Measurements from ENCODE around the gene MSH5. TPM values are rescaled to one million over a fixed set of nuclear protein-coding genes. Genes with fewer than 3 reads are reported as not detected.
"Not testable (repeated sequence)": the region's sequence is repeated elsewhere in the genome, so short reads cannot be mapped to it uniquely, and the experiment has no call there.

The MSH5 gene
- total RNA-seq, 1 donor from 2014 or later, result 18.7 TPM

DNA sequence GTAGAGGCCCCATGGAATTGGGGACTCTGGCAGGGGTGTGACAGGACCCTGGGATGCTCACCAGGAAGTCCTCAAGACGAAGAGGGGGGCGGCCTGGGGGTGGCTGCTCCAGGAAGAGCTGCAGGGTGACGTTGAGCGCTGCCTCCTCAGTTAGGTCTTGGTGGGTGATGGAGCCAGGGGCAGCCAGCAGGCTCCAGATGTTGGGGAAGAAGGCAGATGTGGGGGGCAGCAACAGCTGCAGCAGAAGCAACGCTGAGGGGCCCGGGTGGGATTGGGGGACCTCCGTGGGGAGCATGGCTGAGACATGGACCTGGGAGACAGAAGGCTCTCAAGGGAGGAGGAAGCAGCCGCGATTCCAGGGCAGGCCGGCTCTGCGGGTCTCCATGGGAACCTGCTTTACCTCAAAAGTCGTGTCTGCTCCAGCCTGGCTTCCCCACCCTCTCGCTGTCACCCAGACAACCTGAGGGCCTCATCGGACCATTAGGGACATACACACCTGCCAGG is 36.7 kb downstream of the MSH5 start:
- no peak for DNase-seq (ENCODE audit: extremely low read depth, low read depth, low spot score)

DNA sequence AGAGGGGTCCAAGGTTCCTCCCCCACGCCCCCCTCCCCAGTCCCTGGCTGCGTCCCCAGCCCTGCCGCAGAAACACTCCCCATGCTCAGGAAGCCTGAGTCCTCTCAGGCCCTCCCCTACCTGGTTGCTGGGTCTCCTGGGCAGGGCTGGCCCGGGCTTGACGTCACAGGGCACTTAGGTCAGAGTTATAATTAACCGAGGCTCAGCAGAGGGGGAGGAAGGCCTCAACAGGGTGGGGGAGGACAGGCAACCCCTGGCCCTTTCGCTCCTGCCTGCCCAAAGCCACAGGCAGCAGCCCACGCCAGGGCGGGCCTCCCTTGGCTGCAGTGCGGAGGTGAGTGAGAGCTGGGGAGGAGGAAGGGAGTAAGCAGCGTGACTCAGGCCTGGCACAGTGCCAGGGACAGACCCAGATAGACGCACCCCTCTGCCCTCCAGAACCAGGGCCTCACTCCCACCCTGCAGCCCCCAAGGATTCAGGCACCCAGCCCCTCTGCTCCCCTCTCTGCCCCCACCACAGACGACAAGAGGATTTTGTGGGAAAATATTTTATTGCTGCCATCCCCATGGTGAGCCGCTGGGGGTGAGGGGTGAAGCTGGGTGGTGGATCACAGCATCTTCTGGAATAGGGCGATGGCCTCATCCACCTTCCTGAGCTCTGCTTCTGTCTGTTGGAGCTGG is 37.3 kb downstream of the MSH5 start, which contains the start of gene VWA7:
VWA7 (minus strand) TSS at position 340 of the 678 bp plus-strand sequence. CDS start 549 bp downstream, outside the sequence.
- no peak for DNase-seq (ENCODE audit: extremely low read depth, low read depth, low spot score)

DNA sequence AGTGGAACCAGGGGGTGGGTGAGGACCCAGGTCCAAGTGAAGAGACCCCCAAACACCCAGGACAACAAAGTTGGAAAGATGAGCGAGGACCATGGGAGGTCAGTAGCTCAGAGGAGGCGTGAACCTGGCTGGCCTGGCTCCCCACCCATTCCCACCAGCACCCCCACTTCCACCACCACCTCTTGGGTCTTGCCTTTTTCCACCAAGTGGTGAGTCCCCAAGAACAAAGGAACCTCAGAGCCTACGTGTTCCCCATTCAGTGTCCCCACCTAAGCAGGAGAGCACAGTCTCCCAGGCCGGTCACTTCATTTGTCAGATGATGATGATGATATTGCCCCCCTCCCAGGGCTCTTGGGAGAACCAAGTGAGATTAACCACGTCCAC is 37.9 kb downstream of the MSH5 start:
- no peak for DNase-seq (ENCODE audit: extremely low read depth, low read depth, low spot score)

DNA sequence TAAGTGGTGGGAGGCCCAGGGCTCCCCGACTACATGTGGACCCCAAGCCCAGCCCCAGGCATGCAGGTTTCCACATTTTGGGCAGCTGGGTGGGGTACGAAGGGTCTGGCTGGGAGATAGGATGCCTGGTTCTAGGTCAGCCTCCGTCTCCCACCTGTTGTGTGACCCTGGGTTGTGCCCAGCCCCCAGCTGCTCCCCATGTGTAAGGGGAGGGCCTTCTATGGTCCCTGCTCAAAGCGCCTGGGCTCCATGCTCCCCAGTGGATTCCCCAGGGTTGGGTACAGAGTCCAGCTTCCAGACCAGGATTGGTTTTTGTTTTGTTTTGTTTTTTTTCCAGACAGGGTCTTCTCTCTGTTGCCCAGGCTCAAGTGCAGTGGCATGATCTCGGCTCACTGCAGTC is 38.4 kb downstream of the MSH5 start:
- DNase-seq (ENCODE audit: extremely low read depth, low read depth, low spot score), result no peak

DNA sequence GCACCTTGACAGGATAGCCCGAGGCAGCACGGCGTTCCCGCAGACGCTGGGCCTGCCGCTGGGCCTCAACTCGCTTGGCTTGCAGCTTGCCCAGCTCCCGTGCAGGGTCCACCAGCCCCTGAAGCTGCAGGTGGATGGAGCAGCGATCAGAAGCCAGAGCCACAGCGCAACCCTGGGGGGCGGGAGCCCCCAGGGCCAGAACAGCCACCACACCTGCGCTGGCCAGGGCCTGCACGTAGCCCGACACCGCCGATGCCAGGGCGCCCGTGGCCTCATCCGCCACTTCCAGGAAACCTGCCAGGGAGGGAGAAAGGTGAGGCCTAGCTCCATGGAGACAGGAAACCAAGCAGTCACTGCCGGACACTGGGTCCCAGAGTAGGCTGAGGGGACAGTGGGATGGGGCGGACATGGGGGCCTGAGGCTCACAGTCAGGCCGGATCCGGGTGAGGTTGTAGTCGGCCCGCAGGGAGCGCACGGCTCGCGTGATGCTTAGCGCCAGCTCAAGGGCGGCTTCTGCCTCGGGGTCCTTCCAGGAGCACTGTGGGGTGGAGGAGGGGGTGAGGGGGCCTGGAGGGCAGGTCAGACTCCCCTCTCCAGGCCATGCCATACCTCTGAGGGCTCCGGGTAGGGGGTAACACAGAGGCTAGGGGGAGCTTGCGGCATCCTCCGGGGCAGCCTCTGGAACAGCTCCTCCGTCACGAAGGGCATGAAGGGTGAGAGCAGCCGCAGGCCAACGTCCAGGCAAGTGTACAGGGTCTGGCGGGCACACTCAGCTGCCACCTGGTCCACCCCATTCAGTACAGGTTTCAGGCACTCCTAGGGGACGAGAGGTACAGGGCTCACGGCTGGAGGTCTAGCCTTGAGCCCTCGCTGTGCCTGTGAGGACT is 39.4 kb downstream of the MSH5 start:
- DNase-seq (ENCODE audit: extremely low read depth, low read depth, low spot score), result no peak

DNA sequence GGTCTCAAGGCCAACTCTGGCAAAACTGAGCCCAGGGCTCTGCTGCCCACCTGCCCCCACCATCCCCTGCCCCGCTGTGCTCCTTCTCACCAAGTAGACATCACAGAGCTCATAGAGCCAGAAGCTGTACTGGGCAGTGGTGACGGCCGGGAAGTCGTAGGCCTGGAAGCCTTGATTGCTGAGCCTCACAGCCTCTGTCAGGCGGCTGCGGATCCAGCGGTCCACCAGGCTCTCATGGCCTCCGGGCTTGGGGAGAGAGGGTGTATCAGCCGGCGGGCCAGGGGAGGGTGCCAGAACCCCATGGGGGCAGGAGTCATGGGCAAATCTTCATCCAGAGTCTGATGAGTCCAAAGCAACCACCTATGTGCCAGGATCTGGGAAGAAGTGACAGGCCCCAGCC is 40.1 kb downstream of the MSH5 start:
- DNase-seq (ENCODE audit: extremely low read depth, low read depth, low spot score), result no peak

DNA sequence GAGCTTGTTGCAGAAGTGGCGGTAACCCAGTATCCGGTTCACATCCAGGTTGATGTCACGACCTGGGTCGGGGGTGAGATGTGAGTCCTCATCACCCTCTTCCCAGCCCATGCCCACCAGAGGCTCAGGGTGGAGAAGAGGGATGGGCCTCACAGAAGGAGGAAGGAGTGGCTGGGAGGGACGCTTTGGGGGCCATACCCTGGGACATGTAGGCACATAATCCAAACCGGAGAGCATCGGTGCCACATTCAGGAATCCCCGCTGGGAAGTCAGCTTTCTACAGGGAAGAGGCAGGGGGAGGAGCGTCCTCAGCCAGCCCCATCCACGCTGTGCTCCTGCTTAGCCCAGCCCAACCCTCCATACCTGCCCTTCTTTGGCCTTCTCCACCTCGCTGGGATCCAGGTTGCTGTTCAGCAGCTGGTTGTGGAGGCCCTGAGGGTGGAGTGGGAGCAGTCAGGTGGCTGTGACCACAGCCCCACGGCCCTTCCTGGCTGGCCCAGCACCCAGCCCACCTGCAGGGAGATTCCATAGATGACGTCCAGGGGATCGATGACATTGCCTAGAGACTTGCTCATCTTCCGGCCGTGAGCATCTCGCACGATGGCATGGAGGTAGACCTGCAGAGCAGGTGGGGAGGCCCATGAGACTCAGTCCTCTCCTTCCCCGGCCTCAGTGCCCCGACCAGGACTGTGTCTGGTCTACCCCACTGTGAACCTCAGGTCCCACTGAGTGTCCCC is 40.9 kb downstream of the MSH5 start:
- DNase-seq (ENCODE audit: extremely low read depth, low read depth, low spot score), result no peak

DNA sequence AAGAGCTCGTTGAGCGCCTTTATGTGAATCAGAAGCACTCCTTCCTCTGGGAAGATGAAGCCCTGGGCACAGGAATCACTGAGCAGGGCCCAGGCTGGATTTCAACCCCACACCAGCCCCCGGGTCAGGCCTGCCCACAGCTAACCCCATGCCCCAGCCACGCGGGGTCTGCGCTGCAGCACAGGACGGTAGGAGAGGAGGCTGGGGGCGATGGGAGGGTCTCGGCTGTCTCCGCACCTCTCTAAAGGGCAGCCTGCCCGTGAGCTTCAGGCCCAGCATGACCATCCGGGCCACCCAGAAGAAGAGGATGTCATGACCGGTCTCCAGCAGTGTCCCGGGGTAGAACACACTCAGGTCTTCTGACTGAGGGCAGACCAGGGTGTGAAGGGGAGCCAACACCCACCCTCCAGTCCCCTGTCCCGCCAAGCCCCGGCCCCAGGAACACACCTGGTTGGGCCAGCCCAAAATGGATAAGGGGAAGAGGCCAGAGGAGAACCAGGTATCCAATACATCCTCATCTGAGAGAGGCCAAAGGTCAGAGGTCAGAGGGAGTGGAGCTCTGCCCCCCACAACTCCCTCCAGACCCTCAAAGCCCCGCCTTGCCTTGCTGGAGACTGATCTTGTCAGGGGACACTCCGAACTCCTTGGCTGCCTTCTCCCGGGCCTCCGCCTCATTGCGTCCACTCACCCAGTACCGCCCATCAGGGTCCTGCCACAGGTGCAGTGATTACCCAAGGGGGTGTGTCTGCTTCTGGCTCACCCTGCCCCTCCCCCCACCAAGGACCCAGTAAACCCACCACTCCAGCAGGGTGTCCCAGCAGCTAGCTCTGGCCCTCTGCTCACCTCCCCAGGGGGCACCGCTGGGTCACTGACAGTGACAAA is 41.7 kb downstream of the MSH5 start:
- DNase-seq (ENCODE audit: extremely low read depth, low read depth, low spot score), result no peak

DNA sequence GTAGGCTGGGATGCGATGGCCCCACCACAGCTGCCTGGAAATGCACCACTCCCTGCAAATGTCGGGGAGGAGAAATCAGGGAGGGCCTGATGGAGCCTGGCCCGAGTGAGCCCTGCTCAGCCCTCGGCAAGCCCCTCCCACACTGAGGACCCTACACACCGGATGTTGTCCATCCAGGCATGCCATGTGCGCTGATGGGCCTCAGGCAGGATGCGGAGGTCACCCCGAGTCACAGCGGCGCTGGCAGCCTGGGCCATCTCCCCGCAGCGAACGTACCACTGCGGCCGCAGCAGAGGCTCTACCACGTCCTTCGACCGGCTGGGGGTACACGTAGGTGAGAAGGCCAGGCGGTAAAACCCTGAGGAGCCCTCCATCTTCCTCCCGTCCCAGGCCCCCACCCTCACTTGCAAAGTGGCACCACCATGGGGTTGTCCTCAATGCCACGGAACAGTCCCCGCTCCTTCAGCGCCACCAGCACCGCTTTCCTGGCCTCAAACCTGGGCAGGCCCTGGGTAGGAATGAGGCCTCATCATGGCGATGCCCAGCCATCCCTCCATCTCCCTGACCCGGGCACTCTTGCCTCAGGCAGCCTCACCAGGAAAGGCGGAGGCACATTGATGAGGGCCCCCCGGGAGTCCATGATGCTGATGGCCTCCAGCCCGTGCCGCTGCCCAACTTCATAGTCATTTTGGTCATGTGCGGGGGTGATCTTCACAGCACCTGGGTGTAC is 42.5 kb downstream of the MSH5 start:
- no peak for DNase-seq (ENCODE audit: extremely low read depth, low read depth, low spot score)

DNA sequence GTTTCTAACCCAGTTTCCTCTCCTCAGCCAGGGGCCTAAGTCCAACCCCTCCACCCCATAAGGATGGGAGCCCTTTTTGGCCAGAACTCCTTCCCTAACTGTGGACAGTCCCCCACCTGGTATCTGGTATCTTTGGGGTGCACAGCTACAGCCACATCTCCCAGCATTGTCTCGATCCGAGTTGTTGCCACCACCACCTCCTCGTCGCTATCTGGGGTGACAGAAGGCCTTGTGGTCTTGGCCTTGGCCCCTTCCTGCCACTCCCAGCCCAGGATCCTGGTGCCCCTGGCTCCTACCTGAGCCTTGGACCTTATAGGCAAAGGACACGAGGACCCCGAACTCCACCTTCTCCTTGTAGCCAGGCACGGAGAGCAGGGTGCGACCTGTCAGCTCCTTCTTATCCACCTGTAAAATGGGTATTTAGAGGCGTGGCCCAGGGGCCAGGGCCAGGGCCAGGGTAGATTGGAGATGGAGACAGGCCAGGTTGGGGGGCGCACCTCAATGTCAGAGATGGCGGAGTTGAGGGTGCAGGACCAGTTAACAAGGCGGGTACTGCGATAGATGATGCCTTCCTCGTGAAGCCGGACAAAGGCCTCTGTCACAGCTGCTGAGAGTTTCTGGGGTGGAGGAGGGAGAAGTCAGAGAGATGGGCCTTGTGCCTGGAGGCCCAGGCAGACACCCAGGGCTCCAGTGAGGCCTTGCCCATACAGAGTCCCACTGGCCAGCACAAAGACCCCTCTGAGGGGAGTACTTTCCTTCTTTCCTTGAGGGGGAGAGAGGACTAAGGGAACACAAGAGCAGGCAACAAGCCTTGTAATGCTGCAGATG is 44.5 kb downstream of the MSH5 start:
- no peak for DNase-seq (ENCODE audit: extremely low read depth, low read depth, low spot score)

DNA sequence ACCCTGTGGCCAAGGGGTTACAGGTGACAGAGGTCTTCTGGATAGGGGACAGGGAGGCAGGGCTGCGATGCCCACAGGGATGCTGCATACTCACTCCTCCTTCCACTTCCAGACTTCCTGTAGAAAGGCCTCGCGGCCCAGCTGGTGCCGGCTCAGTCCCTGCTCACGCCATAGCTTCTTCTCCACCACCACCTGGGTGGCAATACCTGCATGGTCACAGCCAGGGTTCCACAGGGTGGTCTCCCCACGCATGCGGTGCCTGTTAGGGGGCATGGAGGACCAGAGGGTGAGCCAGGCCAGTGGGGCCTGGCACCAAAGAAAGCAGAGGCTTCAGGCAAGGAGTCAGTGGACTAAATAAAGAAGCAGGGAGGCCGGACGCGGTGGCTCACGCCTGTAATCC is 45.7 kb downstream of the MSH5 start:
- DNase-seq (ENCODE audit: extremely low read depth, low read depth, low spot score), result no peak

DNA sequence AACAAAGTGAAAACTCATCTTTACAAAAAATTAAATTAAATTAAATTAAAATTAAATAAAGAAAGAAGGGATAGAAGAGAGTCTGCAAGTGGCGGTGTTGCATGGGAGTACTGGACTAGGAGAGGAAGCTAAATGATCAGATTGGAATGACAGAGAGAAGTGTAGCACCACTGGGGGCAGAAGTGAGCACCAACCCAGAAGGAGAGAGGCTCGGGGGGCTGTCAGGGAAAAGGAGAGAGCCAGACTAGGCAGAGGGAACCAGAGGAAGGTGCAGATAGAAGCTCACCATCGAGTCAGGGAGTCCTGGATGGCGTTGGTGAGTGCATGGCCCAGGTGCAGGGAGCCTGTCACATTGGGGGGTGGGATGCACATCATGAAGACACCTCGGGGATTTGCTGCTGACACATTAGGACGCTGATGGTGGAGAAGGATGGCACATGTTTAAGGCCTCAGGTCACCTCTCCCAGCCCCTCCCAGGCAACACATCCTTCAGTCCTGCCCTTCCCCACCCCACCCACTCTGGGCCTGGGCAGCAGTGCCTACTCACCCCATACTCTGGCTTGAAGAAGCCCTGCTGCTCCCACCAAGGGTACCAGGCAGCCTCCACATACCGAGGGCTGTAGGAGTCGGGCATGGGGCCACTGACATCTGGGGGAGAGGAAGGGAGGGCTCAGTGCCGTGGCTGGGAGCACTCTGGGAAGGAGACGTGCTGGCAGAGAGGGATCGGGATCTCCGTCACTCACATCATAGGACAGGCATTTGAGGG is 51.7 kb downstream of the MSH5 start:
- no peak for DNase-seq (ENCODE audit: extremely low read depth, low read depth, low spot score)

DNA sequence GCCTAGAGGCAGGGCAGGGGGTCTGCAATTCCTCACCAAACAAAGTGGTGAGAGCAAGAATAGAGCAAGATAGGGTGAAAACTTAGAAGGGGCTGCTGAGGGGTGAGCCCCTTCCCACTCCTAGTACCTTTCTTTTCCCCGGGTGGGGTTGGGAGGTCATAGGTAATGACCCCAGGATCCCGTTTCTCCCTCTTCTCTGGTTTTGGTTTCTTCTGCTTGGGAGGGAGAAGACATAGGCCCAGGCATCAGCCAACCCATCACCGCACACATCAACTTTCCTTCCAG is 52.2 kb downstream of the MSH5 start:
- DNase-seq (ENCODE audit: extremely low read depth, low read depth, low spot score), result no peak

DNA sequence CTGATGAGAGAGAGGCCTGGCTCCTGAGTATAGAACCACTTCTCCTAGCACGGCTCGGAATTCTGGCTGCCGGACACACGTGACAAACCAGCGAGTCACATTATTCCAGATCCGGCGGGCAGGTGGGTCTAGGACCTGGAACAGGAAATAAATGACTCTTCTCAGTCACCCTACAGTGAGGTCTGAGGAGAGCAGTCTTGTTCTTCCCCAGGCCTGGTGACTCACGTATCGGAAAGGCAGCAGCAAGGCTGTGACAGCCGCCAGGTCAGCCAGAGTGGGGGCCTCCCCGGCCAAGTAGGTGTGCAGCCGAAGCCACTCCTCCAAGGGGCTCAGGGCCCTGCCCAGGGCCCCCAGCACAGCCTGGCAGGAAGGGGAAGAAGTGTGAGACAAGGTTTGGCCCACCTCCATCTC is 53.0 kb downstream of the MSH5 start:
- DNase-seq (ENCODE audit: extremely low read depth, low read depth, low spot score), result no peak

DNA sequence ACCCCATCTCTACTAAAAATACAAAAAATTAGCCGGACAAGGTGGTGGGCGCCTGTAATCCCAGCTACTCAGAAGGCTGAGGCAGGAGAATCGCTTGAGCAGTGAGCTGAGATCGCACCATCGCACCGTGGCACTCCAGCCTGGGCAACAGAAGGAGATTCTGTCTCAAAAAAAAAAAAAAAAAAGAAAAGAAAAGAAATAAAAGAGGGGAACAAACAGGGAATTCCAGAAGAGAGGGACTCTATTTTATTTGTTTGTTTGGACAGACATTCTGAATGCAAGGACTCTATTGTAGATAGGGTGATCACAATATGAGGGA is 54.1 kb downstream of the MSH5 start:
- not testable (repeated sequence) for DNase-seq (ENCODE audit: extremely low read depth, low read depth, low spot score)

DNA sequence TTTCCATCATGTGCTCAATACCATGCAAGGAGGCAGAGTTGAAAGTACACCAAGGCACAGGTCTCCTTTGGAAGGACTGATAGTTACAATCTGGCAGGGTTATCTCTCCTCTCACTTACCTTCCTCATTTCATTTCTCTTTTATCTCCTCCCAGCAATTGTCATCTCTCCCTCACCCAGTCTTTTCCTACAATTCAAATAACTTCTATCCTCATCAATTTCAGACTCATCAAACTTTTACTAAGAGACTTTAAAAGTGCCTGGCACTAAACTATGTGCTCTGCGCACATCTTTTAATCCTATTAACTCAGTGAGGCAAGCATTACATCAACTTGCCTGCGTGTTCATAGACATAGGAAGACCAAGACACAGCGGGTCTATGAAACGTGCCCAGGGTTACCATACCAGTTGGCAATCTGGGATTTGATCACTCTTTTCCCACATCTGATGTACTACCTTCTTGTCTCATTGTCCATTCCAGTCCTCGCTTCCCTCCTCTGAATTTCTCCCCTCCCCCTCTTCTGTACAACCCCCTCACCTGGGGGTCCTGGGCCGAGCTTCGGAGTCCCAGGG is 54.6 kb downstream of the MSH5 start:
- no peak for DNase-seq (ENCODE audit: extremely low read depth, low read depth, low spot score)

DNA sequence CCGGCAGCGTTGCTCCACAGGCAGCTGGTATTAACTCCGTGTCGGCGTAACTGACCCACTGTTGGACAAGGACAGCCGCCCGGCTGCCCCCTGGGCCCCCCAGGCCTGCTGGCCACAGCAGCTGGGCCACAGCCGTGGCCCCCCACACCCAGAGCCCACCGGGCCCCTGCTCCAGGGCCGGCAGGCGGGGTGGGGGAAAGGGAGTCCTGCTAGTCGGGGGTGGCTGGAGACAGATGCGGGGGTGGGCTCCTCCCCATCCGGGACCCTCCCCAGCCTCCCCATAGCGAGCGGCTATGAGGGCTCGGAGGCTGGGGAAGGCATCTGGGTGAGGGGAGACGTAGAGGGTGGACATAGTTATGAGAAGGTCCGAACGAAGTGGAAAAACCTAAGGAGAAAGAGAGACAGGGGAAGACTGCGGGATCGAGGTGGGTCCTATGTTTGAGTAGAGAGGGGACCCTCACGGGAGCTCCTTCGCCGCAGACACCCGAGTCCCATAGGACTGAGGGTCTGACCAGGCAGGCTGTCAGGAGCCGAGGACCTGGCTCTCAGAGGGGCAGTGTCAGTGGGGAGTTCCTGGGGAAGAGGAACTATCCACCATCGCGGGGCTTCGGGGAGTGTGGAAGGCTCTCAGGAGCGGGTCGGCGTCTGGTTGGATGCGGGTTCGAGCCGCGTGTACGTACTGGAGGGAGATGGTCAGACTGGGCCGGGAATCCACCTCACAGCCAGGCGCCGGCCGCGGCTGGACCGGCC is 55.2 kb downstream of the MSH5 start:
- no peak for DNase-seq (ENCODE audit: extremely low read depth, low read depth, low spot score)
